Spleen (tissue), 7 donors: Measurements from ENCODE around the gene WDFY2.

ENCODE experiments used
- POLR2A ChIP-seq, 3 donors: fragments of 450-650 bp; IDR thresholded peaks; one replicate each; pipeline ENCODE4 v1.5.1; 2017; ENCODE audit warnings: antibody characterized with exemption in 3 of 3, mild to moderate bottlenecking in 1 of 3
- POLR2AphosphoS5 ChIP-seq, 3 donors: sonication (generic); formaldehyde crosslinking; IDR thresholded peaks; one replicate each; pipeline ENCODE4 v1.5.1; 2017; ENCODE audit warnings: antibody characterized with exemption in 3 of 3
- TF ChIP-seq, protein P1 (sequence below), 11 experiments: fragments of 200-600 bp in 7 of 11; fragments of 450-650 bp in 4 of 11; sonication (generic) in 4 of 11; IDR thresholded peaks in 8 of 11; conservative IDR thresholded peaks in 3 of 11; 1 replicate in 7 of 11; 2 replicates in 4 of 11; pipeline versions ENCODE4 v1.4.0 to v1.8.0; 2016 to 2021; ENCODE audit warnings: antibody characterized with exemption in 11 of 11, inconsistent platforms in 4 of 11, mild to moderate bottlenecking in 1 of 11
- donor health status: DM: no; HTN: no; CAD: no; lungs with moderate emphysema.
- donor health status: DM: no; HTN: no; CAD: no.
- donor health status: DM: no; HTN: no; CAD: no.

DNA sequence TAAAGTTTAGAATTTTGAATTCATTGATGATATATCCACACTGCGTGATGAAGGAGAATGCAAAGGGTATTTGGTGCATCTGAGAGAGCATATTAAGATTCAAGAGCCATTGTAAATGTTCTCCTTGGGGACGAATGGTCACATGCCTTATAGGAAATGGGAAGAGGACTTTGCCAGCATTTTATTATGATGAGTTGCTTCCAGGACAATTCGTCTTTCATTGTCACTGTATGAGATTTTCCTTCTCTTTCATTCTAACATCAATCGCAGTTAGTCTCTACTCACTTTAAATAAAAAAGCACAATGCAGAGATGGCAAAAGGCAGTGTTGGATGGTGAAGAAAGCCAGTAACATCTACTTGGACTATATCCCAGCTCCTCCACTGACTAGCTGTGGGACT lies 21.4 kb downstream of the WDFY2 start:
- TF ChIP-seq, protein P1, sequence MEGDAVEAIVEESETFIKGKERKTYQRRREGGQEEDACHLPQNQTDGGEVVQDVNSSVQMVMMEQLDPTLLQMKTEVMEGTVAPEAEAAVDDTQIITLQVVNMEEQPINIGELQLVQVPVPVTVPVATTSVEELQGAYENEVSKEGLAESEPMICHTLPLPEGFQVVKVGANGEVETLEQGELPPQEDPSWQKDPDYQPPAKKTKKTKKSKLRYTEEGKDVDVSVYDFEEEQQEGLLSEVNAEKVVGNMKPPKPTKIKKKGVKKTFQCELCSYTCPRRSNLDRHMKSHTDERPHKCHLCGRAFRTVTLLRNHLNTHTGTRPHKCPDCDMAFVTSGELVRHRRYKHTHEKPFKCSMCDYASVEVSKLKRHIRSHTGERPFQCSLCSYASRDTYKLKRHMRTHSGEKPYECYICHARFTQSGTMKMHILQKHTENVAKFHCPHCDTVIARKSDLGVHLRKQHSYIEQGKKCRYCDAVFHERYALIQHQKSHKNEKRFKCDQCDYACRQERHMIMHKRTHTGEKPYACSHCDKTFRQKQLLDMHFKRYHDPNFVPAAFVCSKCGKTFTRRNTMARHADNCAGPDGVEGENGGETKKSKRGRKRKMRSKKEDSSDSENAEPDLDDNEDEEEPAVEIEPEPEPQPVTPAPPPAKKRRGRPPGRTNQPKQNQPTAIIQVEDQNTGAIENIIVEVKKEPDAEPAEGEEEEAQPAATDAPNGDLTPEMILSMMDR (IDR thresholded peaks at IDR 0.05 in 8 of 11, conservative IDR thresholded peaks at IDR 0.05 in 3 of 11): no peak
- TF ChIP-seq POLR2AphosphoS5 (IDR thresholded peaks at IDR 0.05) (no peak), POLR2A (IDR thresholded peaks at IDR 0.05) (no peak)
